ENCODE measurements around the gene EOLA2.
"Not testable (repeated sequence)": the region's sequence is repeated elsewhere in the genome, so short reads cannot be mapped to it uniquely, and the experiment has no call there.

EOLA2 gene

GRCh38 chrX:149938427-149938880, at the start of gene EOLA2:
EOLA2 (minus strand) TSS chrX:149938491; CDS start chrX:149933874, 4,617 bp downstream.
- DNase-seq = peak; percentile 96

GRCh38 chrX:149987613-149988012, 49.3 kb upstream of the EOLA2 start:
- DNase-seq = peak; percentile 23

GRCh38 chrX:149984411-149984810, 46.1 kb upstream of the EOLA2 start:
- DNase-seq = no peak

- DNase-seq = no peak
Observed at GRCh38 chrX:149982310-149982709, 44.0 kb upstream of the EOLA2 start.

- DNase-seq = peak; percentile 28
Observed at GRCh38 chrX:149979126-149979644, 40.9 kb upstream of the EOLA2 start.

GRCh38 chrX:149962859-149963757, 24.8 kb upstream of the EOLA2 start:
- peak; percentile 62 for DNase-seq

- DNase-seq = no peak
Observed at GRCh38 chrX:149962010-149962409, 23.7 kb upstream of the EOLA2 start.

GRCh38 chrX:149961572-149961971, 23.3 kb upstream of the EOLA2 start:
- no peak for DNase-seq

GRCh38 chrX:149950681-149951080, 12.4 kb upstream of the EOLA2 start:
- DNase-seq = peak; percentile 25

GRCh38 chrX:149949743-149950436, 11.6 kb upstream of the EOLA2 start:
- no peak for DNase-seq

- DNase-seq = no peak
Observed at GRCh38 chrX:149948016-149948415, 9.7 kb upstream of the EOLA2 start.

- DNase-seq = not testable (repeated sequence)
Observed at GRCh38 chrX:149946932-149947331, 8.6 kb upstream of the EOLA2 start.

- not testable (repeated sequence) for DNase-seq
Observed at GRCh38 chrX:149945820-149946219, 7.5 kb upstream of the EOLA2 start.

GRCh38 chrX:149945087-149945670, 6.9 kb upstream of the EOLA2 start:
- not testable (repeated sequence) for DNase-seq

- not testable (repeated sequence) for DNase-seq
Observed at GRCh38 chrX:149940674-149941024, 2.4 kb upstream of the EOLA2 start.

GRCh38 chrX:149939905-149940673, 1.8 kb upstream of the EOLA2 start:
- DNase-seq = peak; percentile 95

- DNase-seq = no peak
Observed at GRCh38 chrX:149939655-149939904, 1.3 kb upstream of the EOLA2 start.

- peak; percentile 95 for DNase-seq
Observed at GRCh38 chrX:149938881-149939654, 777 bp upstream of the EOLA2 start.

GRCh38 chrX:149937871-149938426, 342 bp downstream of the EOLA2 start:
- DNase-seq = peak; percentile 0

- not testable (repeated sequence) for DNase-seq
Observed at GRCh38 chrX:149937328-149937727, 963 bp downstream of the EOLA2 start.

- not testable (repeated sequence) for DNase-seq
Observed at GRCh38 chrX:149933547-149933946, 4.7 kb downstream of the EOLA2 start.

- DNase-seq = not testable (repeated sequence)
Observed at GRCh38 chrX:149932970-149933369, 5.3 kb downstream of the EOLA2 start.

Data from suppressor macrophage treated with lipopolysaccharide for 4 hours (primary cell).